Activated T-cell treated with anti-CD3 and anti-CD28 coated beads for 48 hours (primary cell): ENCODE data around the gene PRMT1.
"Not testable (repeated sequence)": the region's sequence is repeated elsewhere in the genome, so short reads cannot be mapped to it uniquely, and the experiment has no call there.

Source experiments
- DNase-seq: peaks from one replicate; pipeline ENCODE4 v3.0.0-alpha.2; 2020; ENCODE audit warnings: low read depth

The PRMT1 gene

DNA sequence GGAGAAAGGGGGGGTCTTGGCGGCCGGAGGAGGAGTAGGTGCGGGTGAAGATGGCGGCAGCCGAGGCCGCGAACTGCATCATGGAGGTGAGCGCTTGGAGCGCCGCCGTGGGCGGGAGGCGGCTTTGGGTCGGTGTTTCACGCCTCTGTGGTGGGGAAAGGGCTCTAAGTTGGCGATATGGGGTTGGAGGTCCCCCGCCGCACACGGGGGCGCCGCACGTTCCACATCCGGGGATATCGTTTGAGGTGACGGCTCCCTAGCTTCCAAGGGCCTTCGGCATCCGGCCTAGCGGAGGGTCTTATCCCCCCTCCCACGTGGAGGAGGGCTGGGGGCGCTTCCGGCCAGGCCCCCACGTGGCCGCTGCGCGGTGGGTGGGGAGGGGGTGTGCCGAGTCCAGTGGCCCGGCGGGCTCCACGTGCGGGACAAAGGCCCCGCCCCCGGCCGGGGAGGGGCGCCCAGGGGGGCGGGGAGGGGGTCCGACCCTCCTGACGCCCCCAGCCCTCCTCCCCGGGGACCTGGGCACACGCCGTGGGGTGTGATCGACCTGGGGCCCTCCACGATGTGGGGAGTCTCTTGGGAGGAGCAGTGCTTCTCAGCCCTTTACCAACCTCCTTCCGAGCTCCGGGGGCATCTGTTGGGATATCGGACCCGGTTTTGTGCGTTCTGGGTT, at the start of gene PRMT1:
TSS of gene PRMT1 (plus strand) at position 41 of the 670 bp plus-strand sequence. CDS start at position 51, 10 bp downstream.
- DNase-seq, result peak; percentile 53

DNA sequence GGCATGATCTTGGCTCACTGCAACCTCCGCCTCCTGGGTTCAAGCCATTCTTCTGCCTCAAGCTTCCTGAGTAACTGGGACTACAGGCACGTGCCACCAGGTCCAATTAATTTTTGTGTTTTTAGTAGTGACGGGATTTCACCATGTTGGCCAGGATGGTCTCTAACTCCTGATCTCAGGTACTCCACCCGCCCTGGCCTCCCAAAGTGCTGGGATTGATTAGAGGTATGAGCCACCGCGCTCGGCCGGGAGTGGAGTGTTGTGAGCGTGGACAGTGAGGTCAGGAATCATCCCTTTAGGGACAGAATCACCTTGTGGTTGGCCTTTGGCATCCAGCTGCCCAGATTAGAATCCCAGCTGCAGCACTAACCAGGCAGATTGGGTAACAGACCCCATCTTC, 47.4 kb upstream of the PRMT1 start:
- no peak for DNase-seq

DNA sequence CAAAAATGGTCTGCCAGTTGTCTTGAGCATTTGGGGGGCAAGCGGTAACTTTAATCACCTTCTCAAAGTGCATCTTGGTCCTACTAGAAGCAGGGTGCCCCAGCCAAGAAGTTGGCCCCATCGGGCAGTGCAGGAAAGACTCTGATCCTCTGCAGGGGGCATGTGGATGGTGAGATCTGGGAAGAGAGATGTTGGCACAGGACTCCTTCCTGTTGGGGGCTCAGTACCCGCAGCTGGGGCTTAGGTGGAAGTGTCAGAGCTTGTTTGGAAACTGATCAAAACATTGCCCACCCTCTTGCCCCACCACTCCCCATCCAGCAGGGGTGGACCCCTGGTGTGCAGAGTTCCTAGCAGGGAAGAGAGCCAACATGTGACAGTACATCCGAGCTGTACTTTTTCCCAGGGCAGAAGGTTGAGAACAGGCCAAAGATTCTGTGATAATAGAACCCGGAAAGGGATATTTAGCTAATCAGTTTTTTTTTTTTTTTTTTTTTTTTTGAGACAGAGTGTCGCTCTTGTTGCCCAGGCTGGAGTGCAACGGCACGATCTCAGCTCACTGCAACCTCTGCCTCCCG, 46.0 kb upstream of the PRMT1 start:
- no peak for DNase-seq

DNA sequence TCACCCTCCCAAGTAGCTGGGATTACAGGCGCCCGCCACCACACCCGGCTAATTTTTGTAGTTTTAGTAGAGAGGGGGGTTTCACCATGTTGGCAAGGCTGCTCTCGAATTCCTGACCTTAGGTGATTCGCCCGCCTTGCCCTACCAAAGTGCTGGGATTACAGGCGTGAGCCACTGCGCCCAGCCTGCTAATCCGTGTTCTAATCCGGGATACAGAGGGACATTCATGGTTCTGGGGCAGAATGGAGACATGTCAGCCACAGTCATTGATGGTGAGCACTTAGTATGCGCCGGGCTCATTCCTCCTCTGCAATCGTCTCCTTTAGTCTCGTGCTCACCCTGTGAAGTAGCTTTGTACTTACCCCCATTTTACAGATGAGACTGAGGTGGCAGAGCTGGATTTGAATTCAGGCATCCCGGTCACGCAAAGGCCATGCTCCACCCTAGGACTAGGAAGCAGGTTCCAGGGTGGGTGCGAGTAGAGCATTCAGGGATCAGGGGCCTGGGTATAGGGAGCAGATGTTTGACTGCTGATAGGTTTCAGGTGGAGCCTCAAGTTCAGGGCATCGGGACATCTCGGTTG, 45.4 kb upstream of the PRMT1 start:
- DNase-seq, result no peak

DNA sequence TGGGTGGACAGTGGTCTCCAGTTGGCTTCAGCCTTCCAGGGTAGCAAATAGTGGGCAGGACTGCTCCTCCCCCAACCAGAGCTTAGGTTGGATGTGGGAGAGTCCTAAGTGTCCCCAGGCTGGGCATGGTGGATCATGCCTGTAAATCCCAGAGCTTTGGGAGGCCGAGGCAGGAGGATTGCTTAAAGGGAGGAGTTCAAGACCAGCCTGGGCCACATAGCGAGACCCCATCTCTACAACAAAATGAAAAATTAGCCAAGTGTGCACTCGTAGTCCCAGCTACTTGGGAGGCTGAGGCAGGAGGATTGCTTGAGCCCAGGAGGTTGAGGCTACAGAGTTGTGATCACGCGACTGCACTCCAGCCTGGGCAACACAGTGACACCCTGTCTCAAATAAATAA, 44.5 kb upstream of the PRMT1 start:
- no peak for DNase-seq

DNA sequence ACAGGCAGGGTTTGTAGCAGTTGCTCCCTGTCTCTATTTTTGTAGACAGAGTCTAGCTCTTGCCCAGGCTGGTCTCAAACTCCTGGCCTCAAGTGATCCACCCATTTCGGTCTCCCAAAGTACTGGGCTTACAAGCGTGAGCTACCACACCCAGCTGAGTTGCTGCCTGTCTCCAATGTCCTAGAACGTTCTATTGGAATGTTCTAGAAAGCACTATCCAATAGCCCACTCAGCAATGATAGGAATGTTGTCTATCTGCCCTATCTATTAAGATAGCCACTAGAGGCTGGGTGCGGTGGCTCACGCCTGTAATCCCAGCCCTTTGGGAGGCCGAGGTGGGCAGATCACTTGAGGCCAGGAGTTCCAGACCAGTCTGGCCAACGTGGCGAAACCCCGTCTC, 43.8 kb upstream of the PRMT1 start:
- not testable (repeated sequence) for DNase-seq

DNA sequence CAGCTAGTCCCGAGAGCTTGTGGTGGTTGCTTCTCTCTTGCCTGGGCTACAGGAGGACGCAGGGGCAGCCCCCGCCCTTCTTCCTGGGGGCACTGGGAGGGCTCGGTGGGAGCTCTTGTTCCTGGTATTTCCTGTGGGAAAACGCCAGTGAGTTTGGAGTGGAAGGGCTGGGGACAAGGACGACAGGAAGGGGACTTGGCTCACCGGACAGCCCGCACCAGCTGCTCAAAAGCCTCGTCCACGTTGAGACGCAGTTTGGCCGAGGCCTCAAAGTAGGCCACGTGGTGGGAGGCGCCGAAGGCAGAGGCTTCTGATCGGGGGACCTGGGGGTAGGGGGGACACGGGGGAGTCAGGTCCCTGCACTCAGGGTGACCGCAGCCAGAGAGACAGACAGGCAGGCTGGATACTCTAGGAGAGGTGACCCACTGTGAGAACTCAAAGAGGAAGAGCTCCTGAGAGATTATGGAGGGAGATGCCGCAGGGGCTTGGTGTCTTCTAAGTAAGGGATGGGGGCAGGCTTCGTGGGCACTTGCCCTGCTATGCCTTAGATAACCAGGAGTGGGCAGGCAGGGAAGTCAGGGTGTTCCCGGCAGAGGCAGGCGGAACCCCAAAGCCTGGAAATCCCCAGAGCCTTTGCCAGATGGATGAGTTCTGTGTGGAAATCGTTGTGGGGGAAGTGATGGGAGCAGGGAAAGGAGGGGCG, 41.4 kb upstream of the PRMT1 start:
- no peak for DNase-seq

DNA sequence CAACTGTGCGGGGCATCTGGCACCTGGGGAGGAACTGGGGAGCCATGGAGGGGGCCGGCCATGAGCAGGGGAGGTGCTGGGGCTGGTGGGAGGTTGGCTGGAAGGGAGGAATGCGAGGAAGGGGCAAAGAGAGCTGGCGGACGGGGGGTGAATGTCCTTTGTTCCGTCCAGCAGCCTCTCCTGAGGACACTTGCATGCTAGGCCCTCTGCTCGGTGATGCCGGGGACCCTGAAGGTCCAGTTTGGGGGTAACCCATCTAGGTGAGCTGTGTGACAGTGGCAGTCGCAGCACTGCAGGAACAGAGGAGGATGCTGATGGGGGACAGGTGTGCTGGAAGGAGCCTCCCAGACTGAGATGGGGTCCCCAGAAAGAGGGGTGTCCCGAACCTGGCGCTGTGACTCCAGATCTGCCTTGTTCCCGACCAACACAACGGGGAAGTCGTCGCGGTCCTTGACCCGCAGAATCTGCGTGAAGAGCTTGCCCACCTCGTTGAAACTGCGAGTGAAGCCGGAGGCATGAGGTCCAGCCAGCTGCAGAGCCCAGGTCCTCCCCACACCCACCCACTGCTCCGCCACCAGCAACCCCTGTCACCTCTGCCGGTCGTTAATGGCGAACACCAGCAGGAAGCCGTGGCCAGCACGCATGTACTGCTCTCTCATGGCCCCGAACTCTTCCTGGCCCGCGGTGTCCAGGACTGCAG, 40.7 kb upstream of the PRMT1 start:
- DNase-seq, result no peak

DNA sequence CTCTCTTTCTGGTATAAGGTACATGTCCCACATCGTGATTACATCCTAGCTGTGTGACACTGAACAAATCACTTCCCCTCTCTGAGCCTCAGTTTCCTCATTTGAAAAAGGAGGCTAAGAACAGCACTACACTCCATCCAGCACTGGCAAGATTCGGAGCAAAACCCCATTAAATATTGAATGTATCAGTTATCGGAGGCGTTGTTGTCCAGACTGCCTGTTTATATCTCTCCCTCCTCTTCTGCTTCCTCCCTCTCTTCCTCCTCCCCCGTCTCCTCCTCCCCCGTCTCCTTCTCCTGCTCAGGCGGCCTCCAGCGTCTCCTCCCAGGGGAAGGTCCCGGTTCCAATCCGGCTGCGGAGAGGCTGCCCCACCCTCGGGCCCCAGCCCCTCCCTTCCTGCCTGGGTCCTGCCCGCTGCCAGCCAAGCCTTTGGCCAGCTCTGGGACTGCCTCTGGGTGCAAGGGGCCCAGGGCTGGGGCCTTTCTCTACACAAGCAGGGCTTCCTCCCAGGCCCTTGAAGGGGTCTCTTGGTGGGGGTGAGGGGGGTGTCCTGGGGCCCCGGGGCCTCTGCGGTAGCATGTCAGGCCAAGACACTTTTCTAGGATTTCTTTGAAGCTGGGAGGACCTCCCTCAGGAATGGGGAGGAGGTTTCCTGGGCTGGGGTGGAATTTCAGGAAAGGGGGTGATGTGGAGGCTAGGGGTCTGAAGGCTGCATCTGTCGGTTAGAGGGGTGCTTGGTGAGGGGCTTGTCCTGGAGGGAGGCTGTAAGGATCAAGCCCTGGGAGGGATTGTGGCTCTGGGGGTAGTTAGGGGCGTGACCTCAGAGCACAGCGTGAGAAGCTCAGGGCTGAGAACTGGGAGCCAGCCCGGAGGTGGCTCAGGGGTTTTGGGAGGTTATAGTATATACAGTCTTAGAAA, 39.0 kb upstream of the PRMT1 start:
- DNase-seq, result no peak

DNA sequence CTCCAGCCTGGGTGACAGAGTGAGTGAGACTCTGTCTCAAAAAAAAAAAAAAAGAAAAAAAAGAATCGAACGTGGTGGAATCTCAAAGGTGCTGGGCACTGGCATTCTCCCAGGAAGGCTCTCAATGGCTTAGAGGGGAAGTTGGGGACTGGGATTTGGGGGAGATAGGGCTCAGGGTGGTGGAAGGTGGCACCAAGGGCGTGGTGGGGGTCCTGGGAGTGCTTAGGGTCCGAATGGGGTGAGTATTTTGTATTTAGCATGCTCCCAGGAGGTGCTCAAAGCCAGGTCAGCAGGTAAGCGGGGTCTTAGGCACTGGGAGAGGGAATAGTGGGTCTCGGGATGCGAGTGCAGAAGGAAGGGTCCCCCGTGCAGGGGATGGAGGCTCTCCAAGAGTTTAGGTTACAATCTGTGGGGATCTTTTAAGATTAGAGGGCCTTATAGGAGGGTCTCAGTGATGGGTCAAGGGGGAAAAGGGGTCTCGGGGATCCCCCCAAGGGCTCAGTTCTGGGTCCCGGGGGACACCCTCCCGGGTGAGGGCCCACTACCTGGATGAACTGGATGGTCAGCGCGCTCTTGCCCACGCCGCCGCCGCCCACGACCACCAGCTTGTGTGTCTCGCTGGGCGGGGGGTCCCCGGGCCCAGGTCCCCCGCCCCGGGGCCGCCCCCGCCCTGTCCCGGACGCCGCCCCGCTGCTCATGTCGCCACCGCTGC, 37.5 kb upstream of the PRMT1 start:
- DNase-seq, result no peak

DNA sequence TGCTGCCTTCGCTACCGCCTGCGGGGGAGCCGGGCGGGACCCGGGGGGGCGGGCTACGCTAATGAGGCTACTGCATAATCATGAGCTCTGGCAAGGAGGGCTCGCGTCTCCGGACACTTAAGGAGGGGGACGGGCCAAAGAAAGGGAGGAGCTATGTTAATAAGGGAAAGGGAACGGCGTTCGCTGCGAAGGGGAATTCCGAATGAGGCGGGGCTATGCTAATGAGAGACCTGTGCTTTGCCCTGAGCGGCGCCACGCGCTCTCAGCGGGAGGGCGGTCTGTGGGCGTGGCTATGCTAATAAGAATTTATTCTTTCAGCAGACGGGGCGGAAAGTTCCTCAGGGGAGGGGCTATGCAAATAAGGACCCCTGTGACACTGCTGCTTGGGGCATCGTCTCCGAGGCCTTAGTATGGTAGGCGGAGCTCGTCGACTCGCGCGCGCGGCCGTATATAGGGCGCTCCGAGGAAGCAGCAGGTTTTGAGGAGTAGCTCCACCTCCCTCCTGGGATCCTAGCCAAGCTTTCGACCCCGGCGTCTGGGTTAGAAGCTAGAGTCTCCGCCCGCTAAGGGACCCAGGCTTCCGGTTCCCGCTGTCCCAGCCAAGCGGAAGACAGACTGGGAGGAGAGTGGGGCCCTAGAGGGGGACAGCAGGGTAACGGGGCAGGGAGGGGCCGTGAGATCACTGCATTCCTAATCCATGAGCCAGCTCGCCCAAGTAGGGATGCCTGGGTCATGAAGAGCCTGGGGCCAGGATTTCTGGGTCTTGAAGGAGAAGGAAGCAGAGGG, 36.8 kb upstream of the PRMT1 start, which contains the start of gene RRAS:
TSS of gene RRAS (minus strand) at position 31 of the 786 bp plus-strand sequence. CDS start 45 bp downstream, outside the sequence.
- DNase-seq, result peak; percentile 99

DNA sequence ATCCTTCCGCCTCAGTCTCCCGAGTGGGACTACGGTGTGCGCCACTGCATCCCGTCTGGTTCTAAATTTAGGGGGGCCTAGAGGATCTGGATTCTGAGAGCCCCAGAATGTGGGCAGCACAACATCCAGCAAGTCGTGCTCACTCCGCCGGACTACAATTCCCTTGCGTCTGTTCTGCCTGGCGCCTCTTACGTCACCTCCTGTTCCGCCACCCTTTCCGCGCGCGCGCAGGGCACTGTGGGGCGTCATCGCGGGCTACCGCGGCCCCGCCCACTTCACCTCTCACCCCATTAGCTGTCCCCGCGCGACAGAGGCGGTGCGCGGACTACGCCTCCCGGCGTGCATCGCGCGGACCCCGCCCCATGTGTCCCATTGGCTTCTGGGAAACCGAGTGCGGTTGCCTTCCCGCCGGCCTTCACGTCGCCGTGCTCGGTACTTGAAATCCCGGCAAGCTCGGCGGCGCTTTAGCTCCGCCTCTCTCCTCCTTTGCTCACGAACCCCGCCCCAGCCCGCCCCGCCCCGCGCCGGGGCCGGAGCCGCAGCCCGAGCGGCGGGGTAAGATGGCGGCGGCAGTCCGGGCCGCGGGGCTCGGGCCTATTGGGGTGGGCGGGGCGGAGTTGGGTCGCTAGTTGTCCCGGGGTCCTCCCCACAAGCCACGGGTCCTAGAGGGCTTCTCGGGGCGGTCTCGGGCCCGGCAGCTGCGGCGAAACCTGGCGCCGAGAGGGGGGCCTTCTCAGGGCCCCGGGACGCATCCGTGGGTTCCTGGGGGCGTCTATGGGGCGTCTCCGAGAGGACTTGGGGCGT, 35.2 kb upstream of the PRMT1 start, which contains the start of gene SCAF1:
TSS of gene SCAF1 (plus strand) at position 522 of the 804 bp plus-strand sequence. CDS start 2,818 bp downstream, outside the sequence.
- peak; percentile 100 for DNase-seq

DNA sequence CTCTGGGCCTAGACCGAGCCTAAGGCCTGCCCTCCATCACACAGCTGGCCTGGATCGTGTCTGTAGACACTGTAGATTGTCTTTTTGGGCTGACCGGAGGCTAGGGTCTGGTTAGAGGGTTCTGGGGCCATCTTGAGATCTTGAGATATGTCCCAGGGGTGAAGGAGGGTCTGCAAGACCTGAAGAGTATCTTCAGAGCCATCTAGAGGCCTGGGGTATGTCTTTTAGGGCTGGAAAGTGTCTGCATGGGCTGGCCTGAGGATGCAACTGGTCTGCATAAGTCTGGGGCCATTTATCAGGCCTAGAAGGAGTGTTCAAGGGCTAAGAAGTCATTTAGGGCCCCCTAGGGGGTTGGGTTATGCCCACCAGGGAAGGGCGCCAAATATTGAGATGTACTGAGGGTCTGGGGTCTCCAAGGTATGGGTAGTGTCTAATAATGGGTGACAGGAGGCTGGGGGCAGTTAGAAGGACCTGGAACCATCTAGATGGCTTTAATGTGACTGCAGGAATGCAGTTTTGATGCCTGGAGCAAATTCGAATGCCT, 34.5 kb upstream of the PRMT1 start:
- DNase-seq, result no peak

DNA sequence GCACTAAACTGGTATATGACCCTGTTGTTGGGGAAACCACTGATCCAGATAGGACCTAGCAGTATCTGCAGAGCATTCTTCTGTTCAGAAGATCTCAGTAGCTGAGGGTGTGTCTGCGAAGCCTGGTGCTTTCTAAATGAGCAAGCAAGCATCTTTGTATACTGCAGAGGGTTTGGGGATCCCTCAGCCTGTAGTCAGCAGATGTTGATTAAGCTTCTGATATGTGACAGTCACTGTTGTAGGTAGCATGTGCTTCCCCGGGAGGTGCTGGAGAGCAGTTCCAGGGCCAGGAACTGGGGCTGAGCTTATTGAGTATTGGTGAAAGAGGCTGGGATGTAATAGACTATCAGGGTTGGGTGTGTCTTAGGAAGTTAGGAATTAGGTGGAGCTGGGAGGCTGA, 33.6 kb upstream of the PRMT1 start:
- no peak for DNase-seq

DNA sequence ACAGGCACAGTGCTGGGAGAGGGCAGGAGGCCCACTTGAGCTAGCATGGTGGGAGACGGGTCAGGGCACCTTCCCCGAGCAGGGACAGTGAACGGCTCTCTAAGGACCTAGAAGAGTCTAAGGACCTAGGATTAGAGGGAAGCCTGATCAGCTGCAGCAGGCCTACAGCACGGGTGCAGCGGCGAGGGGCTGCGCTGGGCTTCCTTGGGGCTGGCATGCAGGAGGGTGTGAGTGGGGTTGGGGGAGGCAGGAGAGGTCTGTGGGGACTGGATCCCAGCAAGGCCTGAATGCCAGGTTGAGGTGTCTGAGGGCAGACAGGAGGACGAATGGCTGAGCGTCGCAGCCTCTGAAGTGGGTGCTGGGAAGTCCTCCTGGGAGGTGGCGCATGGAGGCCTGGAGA, 31.5 kb upstream of the PRMT1 start:
- DNase-seq, result no peak

DNA sequence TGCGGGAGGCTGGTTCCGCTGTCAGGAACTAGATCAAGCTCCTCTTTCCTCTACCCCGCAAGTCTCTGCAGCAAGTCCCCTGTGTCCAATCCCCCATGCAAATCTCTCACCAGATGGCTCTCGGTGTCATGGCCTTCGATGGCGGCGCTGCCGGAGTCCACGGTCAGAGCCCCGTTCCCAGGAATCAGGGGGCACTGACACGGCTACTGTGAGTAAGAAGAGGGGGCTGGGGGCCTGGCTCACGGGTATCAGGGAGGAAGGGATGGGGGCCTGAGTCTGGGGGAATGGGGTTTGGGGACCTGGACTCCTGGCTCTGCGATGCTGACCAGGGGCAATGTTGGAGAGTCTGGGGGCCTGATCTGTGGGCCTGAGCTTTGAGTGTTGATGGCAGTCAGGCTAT, 31.1 kb upstream of the PRMT1 start:
- no peak for DNase-seq

DNA sequence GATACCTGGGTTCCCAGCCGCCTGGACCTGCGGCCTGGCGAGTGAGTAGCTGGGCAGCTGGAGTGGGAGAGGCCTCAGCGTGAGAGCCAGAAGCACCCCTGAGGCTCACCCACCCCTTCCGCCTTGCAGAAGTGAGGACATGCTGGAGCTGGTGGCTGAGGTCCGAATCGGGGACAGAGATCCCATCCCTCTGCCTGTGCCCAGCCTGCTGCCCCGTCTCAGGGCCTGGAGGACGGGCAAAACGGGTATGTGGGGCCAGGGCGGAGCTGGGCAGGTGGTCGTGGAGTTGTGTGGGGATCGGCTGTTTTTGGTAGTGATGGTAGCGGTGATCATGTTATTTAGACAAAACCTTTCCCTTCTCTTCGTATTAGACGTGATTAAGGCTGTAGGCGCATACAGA, 30.5 kb upstream of the PRMT1 start:
- DNase-seq, result no peak

DNA sequence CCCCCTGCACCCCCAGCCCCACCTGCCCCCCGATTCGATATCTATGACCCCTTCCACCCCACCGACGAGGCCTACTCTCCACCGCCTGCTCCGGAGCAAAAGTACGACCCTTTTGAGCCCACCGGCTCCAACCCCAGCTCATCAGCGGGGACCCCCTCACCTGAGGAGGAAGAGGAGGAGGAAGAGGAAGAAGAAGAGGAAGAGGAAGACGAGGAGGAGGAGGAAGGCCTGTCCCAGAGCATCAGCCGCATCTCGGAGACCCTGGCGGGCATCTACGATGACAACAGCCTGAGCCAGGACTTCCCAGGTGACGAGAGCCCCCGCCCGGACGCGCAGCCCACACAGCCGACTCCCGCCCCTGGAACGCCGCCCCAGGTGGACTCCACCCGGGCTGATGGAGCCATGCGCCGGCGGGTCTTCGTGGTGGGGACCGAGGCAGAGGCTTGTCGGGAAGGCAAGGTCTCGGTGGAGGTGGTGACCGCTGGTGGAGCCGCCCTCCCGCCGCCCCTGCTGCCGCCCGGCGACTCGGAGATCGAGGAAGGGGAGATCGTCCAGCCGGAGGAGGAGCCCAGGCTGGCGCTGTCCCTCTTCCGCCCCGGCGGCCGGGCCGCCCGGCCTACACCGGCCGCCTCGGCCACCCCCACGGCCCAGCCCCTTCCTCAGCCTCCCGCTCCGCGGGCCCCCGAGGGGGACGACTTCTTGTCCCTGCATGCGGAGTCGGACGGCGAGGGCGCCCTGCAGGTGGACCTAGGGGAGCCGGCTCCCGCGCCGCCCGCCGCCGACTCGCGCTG, 25.8 kb upstream of the PRMT1 start:
- DNase-seq, result no peak
